ENCODE measurements around the gene FOXL2NB. TPM values are rescaled to one million over a fixed set of nuclear protein-coding genes. Genes with fewer than 3 reads are reported as not detected.
A peak's percentile ranks its signal among the peaks of the same experiment; 100 is the strongest.

FOXL2NB gene
- total RNA-seq, 1 experiment from 2014 or later: not detected

DNA sequence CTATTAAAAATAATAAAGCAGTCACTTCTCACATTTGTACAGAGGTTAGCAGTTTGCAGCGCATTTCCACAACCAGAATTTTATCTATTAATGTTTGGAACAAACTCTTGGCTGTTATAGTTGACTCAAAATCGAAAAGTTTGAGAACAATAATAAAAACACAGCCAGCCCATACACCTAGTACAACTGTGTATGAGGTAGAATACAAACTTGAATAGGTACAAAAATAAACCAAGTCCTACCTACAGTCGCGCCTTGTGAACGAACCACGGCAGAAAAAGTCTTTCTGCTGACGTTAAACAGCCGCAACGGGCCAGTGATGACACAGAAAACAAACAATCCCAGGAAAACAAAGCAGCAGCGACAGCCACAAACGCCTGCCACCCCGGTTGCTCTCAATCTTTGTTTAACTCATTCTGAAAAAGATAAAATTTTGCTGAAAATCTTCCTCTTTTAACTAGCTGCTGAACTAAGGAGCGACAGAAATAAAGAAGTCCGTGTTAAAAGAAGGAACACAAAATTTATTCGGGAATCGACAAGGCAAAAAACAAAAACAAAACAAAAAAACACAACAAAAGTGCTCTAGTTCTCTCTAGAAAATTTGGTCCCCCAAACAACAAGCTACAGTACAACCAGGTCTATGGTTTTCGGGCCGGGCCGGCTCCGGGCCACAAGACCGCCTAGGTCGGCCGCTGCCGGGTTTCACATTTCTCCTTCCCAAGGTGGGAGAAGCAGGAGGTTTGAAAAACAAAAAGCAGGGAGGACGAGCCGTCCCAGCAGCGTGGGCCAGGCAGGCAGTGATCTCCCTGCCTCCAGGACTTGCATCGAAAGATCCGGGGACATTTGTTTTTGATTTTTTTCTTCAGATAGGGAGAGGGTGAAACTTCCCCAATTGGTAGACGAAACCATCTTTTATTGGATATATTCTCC lies 3.0 kb upstream of the FOXL2NB start:
- BruUV-seq (replicated peaks): no TSS peak
- TF ChIP-seq, protein P1, sequence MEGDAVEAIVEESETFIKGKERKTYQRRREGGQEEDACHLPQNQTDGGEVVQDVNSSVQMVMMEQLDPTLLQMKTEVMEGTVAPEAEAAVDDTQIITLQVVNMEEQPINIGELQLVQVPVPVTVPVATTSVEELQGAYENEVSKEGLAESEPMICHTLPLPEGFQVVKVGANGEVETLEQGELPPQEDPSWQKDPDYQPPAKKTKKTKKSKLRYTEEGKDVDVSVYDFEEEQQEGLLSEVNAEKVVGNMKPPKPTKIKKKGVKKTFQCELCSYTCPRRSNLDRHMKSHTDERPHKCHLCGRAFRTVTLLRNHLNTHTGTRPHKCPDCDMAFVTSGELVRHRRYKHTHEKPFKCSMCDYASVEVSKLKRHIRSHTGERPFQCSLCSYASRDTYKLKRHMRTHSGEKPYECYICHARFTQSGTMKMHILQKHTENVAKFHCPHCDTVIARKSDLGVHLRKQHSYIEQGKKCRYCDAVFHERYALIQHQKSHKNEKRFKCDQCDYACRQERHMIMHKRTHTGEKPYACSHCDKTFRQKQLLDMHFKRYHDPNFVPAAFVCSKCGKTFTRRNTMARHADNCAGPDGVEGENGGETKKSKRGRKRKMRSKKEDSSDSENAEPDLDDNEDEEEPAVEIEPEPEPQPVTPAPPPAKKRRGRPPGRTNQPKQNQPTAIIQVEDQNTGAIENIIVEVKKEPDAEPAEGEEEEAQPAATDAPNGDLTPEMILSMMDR (conservative IDR thresholded peaks at IDR 0.05; ENCODE audit: low read depth, low read length): no peak
- peak; percentile 7 for TF ChIP-seq EZH2 (IDR thresholded peaks at IDR 0.05; ENCODE audit: borderline replicate concordance, low read depth, low read length, poor library complexity, severe bottlenecking)
- Histone ChIP-seq H3K27ac (ENCODE audit: low read depth, low read length, poor library complexity, severe bottlenecking) (no peak overlapping the region), H3K27me3 (replicated peaks; ENCODE audit: insufficient read depth, low read depth, low read length, poor library complexity) (peaks cover 98% of the 10 kb centered on the region), H3K4me1 (ENCODE audit: insufficient read depth, low read length, poor library complexity, severe bottlenecking) (no peaks in the 10 kb centered on the region), H3K36me3 (ENCODE audit: insufficient read depth, low read length, poor library complexity, severe bottlenecking) (no peaks in the 10 kb centered on the region), H3K4me3 (ENCODE audit: low read depth, low read length, poor library complexity, severe bottlenecking) (no peak overlapping the region), H3K9me3 (ENCODE audit: low read depth, low read length, poor library complexity, severe bottlenecking) (no peaks in the 10 kb centered on the region)
- intact Hi-C loops (cut with micrococcal nuclease; ENCODE audit: unreplicated experiment): no loop called here
- ChIA-PET CTCF (no interaction called here), POLR2A (ENCODE audit: low non-redundant PET) (no interaction called here)
- no peak for DNase-seq (ENCODE audit: low spot score)

DNA sequence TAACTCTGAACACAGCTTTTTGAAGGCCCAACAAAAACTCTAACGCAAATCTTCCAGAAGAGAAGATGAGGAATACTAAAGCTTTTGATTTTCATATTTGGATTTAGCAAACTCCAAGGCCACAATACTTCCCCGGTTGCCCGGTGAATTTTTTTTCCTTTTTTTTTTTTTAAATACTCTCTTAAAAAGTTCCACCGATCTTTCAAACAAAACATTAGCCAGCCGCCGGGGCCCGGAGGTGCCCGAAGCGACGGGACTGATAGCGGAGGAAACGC lies 2.4 kb upstream of the FOXL2NB start:
- Histone ChIP-seq H3K4me1 (ENCODE audit: insufficient read depth, low read length, poor library complexity, severe bottlenecking) (peaks cover 2% of the 10 kb centered on the region), H3K36me3 (ENCODE audit: insufficient read depth, low read length, poor library complexity, severe bottlenecking) (no peaks in the 10 kb centered on the region), H3K4me3 (ENCODE audit: low read depth, low read length, poor library complexity, severe bottlenecking) (no peak overlapping the region), H3K27me3 (replicated peaks; ENCODE audit: insufficient read depth, low read depth, low read length, poor library complexity) (peaks cover 98% of the 10 kb centered on the region), H3K9me3 (ENCODE audit: low read depth, low read length, poor library complexity, severe bottlenecking) (no peaks in the 10 kb centered on the region), H3K27ac (ENCODE audit: low read depth, low read length, poor library complexity, severe bottlenecking) (no peak overlapping the region)
- DNase-seq (ENCODE audit: low spot score): no peak
- no TSS peak for BruUV-seq (replicated peaks)
- ChIA-PET CTCF (no interaction called here), POLR2A (ENCODE audit: low non-redundant PET) (no interaction called here)
- intact Hi-C loops (cut with micrococcal nuclease; ENCODE audit: unreplicated experiment): no loop called here
- TF ChIP-seq, protein P1 (conservative IDR thresholded peaks at IDR 0.05; ENCODE audit: low read depth, low read length): no peak
- TF ChIP-seq EZH2 (IDR thresholded peaks at IDR 0.05; ENCODE audit: borderline replicate concordance, low read depth, low read length, poor library complexity, severe bottlenecking): no peak

DNA sequence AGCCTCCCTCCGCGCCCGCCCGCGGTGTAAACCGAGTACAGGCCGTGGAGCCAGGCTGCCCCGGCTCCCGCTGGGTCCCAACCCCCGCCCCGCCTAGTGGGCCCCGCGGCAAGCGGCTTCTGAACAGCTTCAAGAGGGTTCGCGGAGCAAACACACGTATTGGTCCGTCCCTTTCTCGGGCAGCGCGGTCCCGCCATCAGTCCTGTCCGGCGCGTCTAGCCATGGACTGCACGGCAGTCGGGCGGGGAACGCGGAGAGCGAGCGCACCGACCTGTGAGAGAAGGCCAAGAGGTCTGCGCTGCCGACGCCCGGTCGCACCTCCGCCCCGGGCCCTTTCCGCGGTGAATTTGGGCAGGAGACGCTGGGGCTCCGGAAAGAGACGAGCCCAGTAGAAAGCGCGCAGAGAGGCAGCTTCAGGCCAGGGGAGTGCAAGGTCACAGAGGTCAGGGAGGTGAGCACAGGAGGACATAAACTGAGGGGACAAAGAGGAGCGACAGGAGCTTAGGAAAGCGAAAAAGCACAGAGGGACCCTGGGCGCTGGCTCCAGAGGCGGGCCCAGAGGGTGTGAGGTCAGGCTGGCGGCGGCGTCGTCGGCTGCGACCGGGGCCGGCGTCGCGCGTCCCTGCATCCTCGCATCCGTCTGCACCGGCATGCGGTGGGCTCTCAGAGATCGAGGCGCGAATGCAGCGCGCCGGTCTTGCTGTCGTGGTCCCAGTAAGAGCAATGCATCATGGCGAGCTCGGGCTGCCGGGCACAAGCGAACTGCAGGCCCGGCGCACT lies 1.9 kb upstream of the FOXL2NB start:
- Histone ChIP-seq H3K4me1 (ENCODE audit: insufficient read depth, low read length, poor library complexity, severe bottlenecking) (peaks cover 5% of the 10 kb centered on the region), H3K27me3 (replicated peaks; ENCODE audit: insufficient read depth, low read depth, low read length, poor library complexity) (peaks cover 98% of the 10 kb centered on the region), H3K4me3 (ENCODE audit: low read depth, low read length, poor library complexity, severe bottlenecking) (no peak overlapping the region), H3K36me3 (ENCODE audit: insufficient read depth, low read length, poor library complexity, severe bottlenecking) (no peaks in the 10 kb centered on the region), H3K27ac (ENCODE audit: low read depth, low read length, poor library complexity, severe bottlenecking) (no peak overlapping the region), H3K9me3 (ENCODE audit: low read depth, low read length, poor library complexity, severe bottlenecking) (no peaks in the 10 kb centered on the region)
- no peak for DNase-seq (ENCODE audit: low spot score)
- TF ChIP-seq, protein P1 (conservative IDR thresholded peaks at IDR 0.05; ENCODE audit: low read depth, low read length): no peak
- peak; percentile 100 for TF ChIP-seq EZH2 (IDR thresholded peaks at IDR 0.05; ENCODE audit: borderline replicate concordance, low read depth, low read length, poor library complexity, severe bottlenecking)
- intact Hi-C loops (cut with micrococcal nuclease; ENCODE audit: unreplicated experiment): no loop called here
- no TSS peak for BruUV-seq (replicated peaks)
- ChIA-PET CTCF (no interaction called here), POLR2A (ENCODE audit: low non-redundant PET) (no interaction called here)

All from A673 (cell line).